Muscle of arm (tissue), 12 donors: ENCODE measurements around the gene NUDC. TPM values are rescaled to one million over a fixed set of nuclear protein-coding genes. Genes with fewer than 3 reads are reported as not detected.
"Not testable (repeated sequence)": the region's sequence is repeated elsewhere in the genome, so short reads cannot be mapped to it uniquely, and the experiment has no call there.

Experiments used
- DNase-seq: peaks from one replicate; pipeline ENCODE4 v3.0.0-alpha.2; 2013
- polyA plus RNA-seq, 12 donors: library from polyadenylated mRNA; unstranded; fragments of 120-200 nt; gene quantifications; one replicate each; pipeline ENCODE4 v1.2.1, GENCODE V29; 2013; ENCODE audit not compliant: insufficient read length in 12 of 12

NUDC gene
- polyA plus RNA-seq, 12 donors, result 42.2 to 61.8 (median 53.1) TPM; not detected in 1

DNA sequence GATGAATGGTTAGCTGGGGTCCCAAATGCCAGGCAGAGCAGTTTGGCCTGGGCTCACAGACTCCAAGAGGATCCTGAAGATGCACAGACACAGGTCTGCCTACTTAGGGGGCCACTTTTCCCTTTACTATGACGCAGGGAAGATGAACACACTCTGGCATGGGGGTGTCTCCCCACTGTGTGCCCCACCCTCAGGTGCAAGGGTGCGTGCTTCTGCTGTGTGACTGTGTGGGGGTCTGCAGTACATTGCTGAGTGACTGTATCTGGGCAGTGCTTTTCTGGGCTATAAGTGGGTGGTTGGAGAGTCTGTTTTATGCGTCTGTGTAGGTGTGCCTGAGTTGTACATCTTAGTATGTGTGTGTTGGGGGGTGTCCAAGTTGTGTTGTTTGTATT, 11.6 kb upstream of the NUDC start:
- DNase-seq, result no peak

DNA sequence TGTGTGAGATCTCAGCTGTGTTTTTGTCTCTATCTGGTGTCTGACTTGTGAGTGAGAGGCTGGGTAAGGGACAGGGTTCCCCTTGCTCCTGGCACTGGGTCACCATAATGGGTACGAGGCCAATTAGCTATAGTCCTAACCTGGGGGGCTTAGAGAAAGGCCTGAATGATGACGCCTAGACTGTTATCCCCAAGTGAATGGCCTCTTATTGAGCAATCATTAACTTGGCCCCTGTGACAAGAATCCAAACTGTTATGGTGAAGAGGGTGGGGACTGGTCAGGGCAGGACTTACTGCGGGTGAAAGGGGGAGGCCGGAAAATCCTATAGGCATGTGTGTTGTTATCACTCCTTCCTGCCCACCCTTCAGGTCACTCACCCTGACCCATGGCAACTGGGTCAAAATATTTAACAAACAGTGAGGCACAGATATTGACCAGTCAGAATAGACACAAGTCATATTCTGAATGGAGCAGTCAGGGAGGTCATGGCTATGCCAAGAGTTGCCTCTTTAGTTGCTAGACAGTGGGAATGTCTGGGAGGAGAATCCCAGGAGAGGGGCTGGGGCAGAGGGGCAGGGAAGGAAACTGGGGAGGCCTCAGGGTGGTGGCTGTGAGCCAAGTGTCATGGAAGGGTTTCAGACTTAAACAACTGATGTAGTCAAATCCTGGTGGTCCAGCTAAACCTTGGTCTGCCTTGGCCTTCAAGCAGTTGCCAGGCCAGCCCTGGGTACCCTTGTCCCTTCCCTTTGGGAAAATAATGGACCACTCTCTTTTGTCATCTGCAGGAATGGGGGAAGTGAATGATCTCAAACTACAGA, 11.0 kb upstream of the NUDC start:
- no peak for DNase-seq

DNA sequence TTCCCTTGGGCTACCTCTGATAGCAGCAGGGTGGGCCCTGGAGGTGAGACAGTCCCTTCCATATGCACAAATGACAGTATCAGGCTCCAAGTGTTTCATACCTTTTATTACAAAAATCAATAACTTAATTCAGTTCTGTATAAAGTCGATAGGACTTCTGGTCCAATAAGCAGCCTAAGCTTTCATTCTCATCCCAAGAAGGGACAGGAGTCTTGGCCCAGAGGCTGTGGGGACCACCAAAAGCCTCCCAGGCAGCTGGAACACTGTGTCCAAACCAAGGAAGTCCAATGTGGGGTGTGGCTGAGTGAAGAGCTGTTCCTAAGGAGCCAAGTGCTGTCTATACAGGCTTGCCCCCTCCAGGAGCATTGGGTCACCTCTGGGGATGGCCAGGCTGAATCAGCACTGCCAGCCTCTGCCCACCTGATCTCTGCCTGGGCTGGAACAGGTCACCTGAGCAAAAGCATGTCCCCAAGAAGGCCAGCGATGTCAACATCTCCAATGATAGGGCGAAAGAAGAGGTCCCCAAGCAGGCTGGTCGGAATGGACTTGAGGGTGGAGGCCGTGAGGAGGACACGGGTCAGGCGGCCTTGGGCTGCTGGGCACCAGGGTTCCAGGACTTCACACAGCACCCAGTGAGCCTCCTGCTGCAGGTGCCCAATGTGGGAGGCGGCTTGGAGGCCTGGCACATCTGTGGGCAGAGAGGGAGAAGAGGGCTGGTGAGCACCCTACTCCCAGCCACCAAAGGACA, 10.0 kb upstream of the NUDC start:
- DNase-seq, result no peak

DNA sequence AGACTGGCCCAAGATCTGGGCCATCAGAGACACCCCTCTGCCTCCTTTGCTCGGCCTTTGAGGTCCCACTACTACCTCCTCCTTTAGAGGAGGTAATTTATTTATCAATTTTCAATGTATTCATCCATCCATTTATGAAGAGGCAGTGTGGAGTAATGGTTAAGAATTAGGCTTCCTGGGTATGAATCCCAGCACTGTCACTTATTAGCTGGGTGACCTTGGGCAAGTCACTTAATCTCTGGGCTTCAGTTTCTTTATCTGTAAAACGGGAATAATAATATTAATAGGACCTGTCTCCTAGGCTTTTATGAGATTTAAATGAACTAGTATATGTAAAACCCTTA, 9.4 kb upstream of the NUDC start:
- no peak for DNase-seq

DNA sequence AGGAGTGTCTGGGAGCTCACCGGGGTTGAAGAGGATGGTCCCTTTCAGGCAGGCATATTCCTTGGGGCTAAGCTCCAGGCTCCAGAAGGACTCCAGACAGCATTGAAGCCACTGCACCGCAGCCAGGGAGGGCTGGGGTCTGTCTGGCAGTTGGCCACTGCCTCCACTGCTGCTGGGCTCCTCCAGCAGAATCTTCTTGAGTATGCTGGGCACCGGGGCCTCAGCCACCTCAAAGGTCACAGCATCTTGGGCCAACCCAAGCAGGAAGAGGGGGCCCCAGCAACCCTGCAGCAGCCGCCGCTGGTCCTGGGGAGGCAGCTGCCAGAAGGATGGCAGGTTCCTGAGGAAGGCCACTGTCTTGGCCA, 8.2 kb upstream of the NUDC start:
- DNase-seq, result no peak

DNA sequence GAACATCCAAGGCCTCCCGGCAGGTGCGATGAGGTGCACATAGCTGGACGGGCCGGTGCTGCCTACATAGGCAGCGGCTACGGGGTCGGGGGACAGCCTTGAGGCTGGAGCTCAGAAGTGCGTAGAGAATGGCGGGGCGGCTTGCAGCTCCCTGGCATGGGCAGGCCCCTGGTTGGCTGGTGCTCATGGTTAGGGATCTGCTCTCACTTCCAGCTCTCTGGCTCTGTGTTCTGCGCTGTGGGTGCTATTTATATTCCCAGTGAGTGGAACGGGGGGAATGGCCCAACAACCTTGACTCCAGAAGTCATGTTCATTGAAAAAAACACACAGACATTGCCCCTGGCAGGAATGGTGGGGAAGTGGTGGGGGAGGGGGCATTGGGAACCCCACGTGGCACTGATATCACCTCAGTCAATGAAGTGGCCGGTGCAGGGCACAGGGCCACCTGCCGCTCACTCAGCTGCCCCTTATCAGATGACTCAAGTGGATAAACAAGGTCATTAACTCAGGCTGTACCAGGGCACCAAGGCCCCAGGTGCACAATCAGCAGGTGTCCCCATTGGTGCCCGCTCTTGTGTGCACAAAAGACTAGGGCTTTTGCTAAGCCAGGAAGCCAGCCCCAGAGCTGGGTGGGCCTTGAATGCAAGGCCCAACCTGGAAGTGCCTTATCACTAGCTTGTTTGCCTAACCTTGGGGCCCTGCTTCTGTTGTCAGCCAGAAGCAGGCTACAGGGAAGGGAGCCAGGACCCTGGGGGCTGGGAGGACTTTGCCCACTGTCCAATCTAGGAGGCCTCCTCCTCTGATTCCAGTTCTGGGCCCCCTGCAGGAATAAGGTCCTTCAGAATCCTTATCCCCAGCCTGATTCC, 7.6 kb upstream of the NUDC start, which contains the start of gene NR0B2:
Gene NR0B2, minus strand, starts transcription at position 222 of the 866 bp plus-strand sequence. Its CDS starts 35 bp downstream, at position 187.
- DNase-seq, result no peak

DNA sequence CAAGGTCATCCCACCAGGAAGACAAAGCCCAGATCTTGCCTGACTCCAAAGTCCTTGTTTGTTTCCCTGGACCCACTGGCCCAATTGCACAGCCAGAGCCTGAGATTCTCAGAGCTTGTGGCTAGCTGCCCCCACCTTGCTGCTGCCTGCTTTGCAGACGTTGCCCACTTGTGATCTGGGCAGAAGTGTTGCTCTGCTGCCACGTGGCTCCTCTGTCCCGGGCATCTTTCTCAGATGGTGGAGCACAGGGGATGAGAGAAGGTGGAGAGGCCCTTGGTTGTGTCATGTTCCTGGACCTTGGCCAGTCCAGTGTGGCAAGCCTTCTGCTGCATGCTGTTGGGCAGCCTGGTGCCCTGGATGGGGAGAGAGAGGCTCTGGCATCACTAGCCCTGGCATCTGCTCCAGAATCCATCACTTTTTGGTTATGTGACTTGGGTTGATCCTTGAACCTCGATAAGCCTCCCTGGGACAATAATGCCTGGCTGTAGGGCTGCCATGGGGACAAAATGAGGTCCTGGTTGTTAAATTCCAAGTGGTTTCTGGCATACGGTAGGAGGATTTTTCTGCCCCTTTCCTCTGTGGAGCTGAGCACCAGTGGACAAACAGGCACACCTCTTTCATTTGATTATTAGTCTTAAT, 6.2 kb upstream of the NUDC start:
- no peak for DNase-seq

DNA sequence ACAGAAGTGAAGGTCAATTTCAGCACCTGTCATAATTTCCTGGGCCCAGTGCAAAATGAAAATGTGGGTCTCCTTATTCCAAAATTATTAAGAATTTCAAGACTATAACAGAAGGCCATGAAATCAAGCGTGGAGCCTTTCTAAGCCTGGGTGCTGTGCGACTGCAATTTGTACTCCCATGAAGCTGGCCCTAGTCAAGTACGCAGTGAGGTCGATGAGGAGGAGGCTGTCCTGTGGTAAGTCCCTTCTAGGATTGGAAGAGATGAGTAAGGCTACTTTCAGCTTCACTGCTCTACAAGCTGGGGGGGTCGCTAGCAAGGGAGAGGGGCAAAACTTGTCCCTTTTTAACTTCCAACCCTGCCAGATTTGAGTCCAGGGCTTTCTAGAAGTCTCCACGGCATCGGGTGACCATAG, 410 bp upstream of the NUDC start:
- DNase-seq, result no peak

DNA sequence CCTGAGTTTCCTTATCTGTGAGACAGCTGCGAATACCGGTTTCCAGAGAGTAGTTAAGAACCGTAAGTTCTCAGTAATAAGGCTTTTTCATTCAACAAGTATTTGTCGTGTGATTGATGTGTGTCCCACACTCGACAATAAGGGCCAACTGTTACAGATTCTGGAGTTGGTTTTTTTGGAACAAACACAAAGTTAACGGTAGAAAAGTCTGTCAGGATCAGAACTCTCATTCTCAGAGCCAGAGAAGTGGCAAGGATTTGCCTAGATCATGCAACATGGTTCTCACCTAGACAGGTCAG, 837 bp downstream of the NUDC start:
- DNase-seq, result no peak

DNA sequence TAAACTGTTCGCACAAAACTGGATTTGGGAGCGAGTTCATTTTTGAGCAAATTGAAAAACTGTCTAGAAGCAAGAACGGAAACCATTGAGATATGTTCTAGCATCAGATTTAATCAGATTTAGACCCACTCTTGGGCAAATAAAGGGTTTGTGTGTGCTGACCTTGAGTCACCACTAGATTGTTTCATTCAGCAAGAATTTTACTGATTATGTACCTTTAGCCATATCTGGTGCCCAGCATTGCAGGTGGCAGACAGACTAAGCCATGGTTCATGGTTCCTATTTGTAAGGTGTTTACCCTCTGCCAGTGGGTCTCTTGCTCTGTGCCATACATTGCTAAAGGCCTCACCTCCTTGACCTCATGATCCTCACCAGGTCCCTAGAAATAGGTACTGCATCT, 1.4 kb downstream of the NUDC start:
- DNase-seq, result no peak

DNA sequence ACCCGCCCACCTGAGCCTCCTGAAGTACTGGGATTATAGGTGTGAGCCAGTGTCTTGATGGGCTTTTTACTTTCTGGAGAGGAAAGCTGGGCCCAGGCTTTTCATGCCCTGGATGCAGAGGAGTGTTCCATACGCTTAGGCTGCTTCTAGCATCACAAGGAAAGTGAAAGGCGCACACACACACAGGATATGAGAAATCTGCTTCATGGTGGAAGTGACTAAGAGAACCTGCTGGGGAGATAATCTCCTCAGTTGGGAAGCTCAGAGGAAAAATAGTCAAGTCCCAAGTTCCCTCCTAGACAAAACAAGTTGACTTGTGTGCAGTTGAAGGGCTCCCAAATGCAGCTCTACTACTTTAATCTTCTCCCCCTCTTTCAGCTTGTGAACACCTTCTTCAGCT, 2.2 kb downstream of the NUDC start:
- no peak for DNase-seq

DNA sequence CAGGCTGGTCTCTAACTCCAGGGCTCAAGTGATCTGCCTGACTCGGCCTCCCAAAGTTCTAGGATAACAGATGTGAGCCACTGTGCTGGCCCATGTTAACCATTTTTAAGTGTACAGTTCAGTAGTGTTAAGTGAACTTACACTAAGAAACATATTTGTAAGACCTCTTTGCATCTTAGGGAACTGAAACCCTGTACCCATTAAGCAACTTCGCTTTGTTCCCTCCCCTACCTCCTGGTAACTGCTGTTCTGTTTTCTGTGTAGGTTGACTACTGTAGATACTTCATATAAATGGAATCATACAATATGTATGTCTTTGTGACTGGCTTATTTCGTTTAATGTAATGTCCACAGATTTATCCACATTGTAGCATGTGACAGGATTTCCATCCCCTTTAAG, 11.0 kb downstream of the NUDC start:
- no peak for DNase-seq

DNA sequence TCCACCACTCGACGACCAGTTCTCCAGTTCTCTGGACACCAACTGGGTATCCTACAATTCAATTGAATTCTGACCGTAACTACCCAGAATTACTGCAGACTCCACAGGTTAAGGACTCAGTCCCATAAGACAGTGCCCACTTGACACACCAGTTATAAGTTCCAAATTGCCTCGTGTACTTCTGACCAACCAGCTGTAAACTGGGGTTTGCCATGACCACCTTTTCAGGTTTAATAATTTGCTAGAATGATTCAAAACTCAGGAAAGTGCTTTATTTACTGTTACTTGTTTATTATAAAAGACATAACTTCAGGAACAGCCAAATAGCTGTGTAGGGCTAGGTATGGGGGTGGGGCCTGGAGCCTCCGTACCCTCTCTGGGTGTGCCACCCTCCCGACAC, 15.3 kb downstream of the NUDC start:
- DNase-seq, result no peak

DNA sequence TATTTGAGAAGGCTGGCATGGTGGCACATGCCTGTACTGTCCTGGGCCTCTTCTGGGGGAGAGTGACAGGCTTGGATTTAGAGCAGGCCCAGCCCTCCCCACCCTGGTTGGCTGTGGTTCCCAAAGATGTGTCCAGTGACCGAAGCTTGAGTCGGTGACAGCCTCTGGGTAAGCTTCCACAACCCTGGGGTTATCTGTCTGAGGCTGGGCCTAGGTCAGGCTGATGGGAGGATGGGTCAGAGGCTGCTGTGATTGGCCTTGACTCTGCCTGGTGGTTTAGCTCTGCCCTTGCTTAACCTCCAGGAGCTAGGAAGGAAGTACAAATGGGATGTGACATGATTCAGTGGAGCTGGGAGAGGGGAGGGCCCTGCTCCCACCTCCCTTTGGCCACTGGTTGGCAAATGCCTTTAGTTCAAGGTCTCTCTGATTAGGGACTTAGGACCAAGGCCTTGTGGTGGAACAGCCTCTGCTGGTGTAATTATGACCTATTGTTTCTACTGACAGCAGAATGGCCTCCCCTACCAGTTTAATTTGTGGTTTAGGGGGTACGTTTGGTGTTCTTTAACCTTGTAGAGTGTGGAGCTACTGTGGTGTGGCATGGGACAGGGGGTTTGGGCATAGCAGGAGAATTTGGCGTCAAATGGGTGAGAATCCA, 16.6 kb downstream of the NUDC start:
- no peak for DNase-seq

DNA sequence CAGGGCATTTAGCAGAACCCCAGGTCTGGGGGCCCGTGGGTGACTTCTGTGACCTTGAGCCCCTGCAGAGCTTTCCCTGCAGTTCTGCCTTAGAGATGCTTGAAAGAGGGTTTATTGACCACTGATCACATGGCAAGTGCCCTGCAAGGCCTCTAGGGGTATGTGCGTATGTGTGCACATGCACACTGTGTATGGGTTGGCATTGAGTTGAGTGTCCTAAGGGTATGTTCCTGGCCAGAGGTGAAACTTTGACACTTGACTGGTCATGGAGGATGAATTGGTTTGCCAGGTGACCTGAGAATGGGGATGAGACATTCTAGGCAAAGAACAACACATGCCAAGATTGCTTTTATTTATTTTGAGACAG, 17.1 kb downstream of the NUDC start:
- no peak for DNase-seq

DNA sequence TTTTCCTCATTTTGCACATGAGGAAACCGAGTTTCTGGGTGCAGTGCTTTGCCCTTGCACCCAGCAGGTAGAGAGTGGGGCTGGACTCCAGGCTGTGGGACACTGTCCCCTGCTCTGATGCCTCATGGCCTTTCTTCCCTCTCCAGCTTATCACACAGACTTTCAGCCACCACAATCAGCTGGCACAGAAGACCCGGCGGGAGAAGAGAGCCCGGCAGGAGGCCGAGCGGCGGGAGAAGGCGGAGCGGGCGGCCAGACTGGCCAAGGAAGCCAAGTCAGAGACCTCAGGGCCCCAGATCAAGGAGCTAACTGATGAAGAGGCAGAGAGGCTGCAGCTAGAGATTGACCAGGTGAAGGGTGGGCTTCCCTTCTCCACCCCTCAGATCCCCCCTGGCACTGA, 19.8 kb downstream of the NUDC start:
- no peak for DNase-seq

DNA sequence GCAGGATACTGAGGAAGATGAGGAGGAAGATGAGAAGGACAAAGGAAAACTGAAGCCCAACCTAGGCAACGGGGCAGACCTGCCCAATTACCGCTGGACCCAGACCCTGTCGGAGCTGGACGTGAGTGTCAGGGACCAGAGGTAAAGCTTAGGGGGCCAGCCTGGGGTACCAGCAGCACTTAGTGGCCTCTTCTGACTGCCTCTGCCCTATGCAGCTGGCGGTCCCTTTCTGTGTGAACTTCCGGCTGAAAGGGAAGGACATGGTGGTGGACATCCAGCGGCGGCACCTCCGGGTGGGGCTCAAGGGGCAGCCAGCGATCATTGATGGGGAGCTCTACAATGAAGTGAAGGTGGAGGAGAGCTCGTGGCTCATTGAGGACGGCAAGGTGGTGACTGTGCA, 21.1 kb downstream of the NUDC start:
- no peak for DNase-seq

DNA sequence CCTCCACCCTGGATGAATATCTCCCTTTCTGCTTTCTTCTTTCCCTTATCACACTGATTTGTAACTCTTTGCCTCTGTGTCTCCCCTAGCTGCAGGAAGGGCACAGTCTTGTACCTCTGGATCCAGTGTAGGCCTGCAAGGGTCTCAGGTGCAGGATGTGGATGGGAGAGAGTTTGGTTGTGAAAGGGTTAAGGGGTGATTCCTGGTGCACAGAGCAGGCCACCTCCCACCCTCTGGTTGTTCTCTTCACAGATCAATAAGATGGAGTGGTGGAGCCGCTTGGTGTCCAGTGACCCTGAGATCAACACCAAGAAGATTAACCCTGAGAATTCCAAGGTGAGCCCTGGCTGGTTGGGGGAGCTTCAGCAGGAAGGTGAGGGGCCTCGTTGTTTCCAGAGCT, 23.6 kb downstream of the NUDC start:
- DNase-seq, result no peak

DNA sequence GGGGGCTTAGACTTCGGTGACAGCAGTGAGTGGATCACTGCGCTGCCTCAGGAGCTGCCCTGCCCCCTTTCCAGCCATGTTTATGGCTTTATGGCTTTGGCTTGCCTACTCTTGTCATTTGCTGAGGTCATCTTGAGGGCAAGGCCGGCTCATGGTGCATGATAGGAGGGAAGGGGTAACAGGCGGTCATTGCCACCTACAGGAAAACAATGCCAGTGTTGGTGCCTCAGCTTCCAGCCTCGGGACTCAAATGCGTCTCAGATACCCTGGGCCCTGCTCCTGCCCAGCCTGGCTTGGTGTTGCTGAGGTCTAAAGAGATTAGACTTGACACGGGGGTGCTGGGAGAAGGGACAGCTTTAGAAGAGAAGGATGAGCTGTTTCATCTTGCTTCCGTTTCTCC, 24.2 kb downstream of the NUDC start:
- no peak for DNase-seq

DNA sequence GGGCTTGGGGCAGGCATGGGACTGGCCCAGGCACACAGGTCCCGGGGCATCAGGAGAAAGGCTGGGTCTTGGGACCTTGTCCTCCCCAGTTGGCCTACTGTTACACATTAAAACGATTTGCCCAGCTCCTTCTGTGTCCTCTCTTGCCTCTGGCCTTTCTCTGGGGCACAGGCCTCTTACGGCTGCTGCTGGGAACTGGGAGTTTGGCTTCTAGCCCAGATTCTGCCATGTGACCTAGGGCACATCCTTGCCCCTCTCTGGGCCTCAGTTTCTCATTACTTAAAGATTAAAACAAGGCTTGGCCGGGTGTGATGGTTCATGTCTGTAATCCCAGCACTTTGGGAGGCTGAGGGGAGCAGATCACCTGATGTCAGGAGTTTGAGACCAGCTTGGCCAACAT, 24.7 kb downstream of the NUDC start:
- DNase-seq, result no peak

DNA sequence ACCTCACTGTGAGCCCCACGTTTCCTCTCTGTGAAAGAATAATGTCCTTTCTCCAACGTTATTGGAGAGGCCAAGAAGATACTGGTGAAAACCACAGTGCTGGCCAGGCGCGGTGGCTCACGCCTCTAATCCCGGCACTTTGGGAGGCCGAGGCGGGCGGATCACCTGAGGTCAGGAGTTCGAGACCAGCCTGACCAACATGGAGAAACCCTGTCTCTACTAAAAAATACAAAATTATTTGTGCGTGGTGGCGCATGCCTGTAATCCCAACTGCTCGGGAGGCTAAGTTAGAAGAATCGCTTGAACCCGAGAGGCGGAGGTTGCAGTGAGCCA, 27.1 kb downstream of the NUDC start:
- DNase-seq, result not testable (repeated sequence)
